H9 (cell line): ENCODE results near the gene MIPEP. TPM values are rescaled to one million over a fixed set of nuclear protein-coding genes. Genes with fewer than 3 reads are reported as not detected.

Experiments
- DNase-seq: peaks from one replicate; pipeline ENCODE4 v3.0.0-alpha.2; 2017
- H2AFZ ChIP-seq: one replicate; pipeline ENCODE4 v1.6.1; 2013; ENCODE audit warnings: mild to moderate bottlenecking, low read length, control low read depth, moderate library complexity
- H2AK5ac ChIP-seq: 2 replicates; pipeline ENCODE4 v1.6.1; 2013; ENCODE audit warnings: low read length, control low read depth, mixed read lengths; ENCODE audit not compliant: insufficient read length
- H2BK120ac ChIP-seq: one replicate; pipeline ENCODE4 v1.6.1; 2013; ENCODE audit warnings: low read depth, mild to moderate bottlenecking, low read length, control low read depth, inconsistent platforms; ENCODE audit not compliant: poor library complexity, severe bottlenecking
- H2BK12ac ChIP-seq: 2 replicates; pipeline ENCODE4 v1.6.1; 2013; ENCODE audit warnings: low read length, control low read depth, mixed read lengths, low read depth; ENCODE audit not compliant: insufficient read length
- H2BK15ac ChIP-seq: 2 replicates; pipeline ENCODE4 v1.6.1; 2013; ENCODE audit warnings: low read depth, low read length, control low read depth
- H2BK20ac ChIP-seq: one replicate; pipeline ENCODE4 v1.6.1; 2013; ENCODE audit warnings: low read depth, mild to moderate bottlenecking, low read length, control low read depth, inconsistent platforms; ENCODE audit not compliant: poor library complexity, severe bottlenecking
- H2BK5ac ChIP-seq: 2 replicates; pipeline ENCODE4 v1.6.1; 2013; ENCODE audit warnings: low read length, control low read depth, mixed read lengths; ENCODE audit not compliant: insufficient read length
- H3K14ac ChIP-seq: 2 replicates; pipeline ENCODE4 v1.6.1; 2013; ENCODE audit warnings: low read length, control low read depth; ENCODE audit not compliant: insufficient read depth
- H3K18ac ChIP-seq: 2 replicates; pipeline ENCODE4 v1.6.1; 2013; ENCODE audit warnings: low read depth, mild to moderate bottlenecking, mixed read lengths, low read length, control low read depth; ENCODE audit not compliant: insufficient read length
- H3K23ac ChIP-seq: 2 replicates; pipeline ENCODE4 v1.6.1; 2013; ENCODE audit warnings: low read length, control low read depth, mixed read lengths, low read depth; ENCODE audit not compliant: insufficient read length
- H3K23me2 ChIP-seq: 2 replicates; pipeline ENCODE4 v1.6.1; 2013; ENCODE audit warnings: low read depth, mild to moderate bottlenecking, mixed read lengths, low read length, control low read depth; ENCODE audit not compliant: insufficient read length, poor library complexity, severe bottlenecking
- H3K27ac ChIP-seq: 2 replicates; pipeline ENCODE4 v1.5.1; 2013; ENCODE audit warnings: low read length, control low read depth, mixed read lengths, low read depth; ENCODE audit not compliant: insufficient read length
- H3K27me3 ChIP-seq: 2 replicates; pipeline ENCODE4 v1.6.1; 2013; ENCODE audit warnings: low read length, control low read depth, inconsistent platforms; ENCODE audit not compliant: insufficient read depth
- H3K4ac ChIP-seq: 2 replicates; pipeline ENCODE4 v1.6.1; 2013; ENCODE audit warnings: low read depth, mild to moderate bottlenecking, control low read depth, inconsistent platforms, low read length, moderate library complexity
- H3K4me1 ChIP-seq: 2 replicates; pipeline ENCODE4 v1.6.1; 2013; ENCODE audit warnings: low read length, control low read depth, inconsistent platforms; ENCODE audit not compliant: insufficient read depth
- H3K4me2 ChIP-seq: 2 replicates; pipeline ENCODE4 v1.6.1; 2013; ENCODE audit warnings: low read length, control low read depth, mixed read lengths; ENCODE audit not compliant: insufficient read length, insufficient read depth
- H3K56ac ChIP-seq: 2 replicates; pipeline ENCODE4 v1.6.1; 2013; ENCODE audit warnings: low read depth, mild to moderate bottlenecking, mixed read lengths, low read length, control low read depth; ENCODE audit not compliant: insufficient read length
- H3K79me1 ChIP-seq: 2 replicates; pipeline ENCODE4 v1.6.1; 2013; ENCODE audit warnings: low read depth, mild to moderate bottlenecking, moderate library complexity, low read length, control low read depth, inconsistent platforms; ENCODE audit not compliant: insufficient read depth, poor library complexity, severe bottlenecking
- H3K79me2 ChIP-seq: 2 replicates; pipeline ENCODE4 v1.6.1; 2013; ENCODE audit warnings: low read length, control low read depth, inconsistent platforms; ENCODE audit not compliant: insufficient read depth
- H3K9ac ChIP-seq: 2 replicates; pipeline ENCODE4 v1.6.1; 2013; ENCODE audit warnings: low read length, control low read depth, mixed read lengths; ENCODE audit not compliant: insufficient read length; ENCODE audit errors: extremely low read depth
- H3K9me3 ChIP-seq: one replicate; pipeline ENCODE4 v1.6.1; 2013; ENCODE audit warnings: low read depth, low read length, inconsistent platforms; ENCODE audit not compliant: control insufficient read depth
- H3T11ph ChIP-seq: one replicate; pipeline ENCODE4 v1.6.1; 2013; ENCODE audit warnings: mild to moderate bottlenecking, low read length, control low read depth, inconsistent platforms
- H4K20me1 ChIP-seq: one replicate; pipeline ENCODE4 v1.6.1; 2013; ENCODE audit not compliant: control insufficient read depth, insufficient read length, insufficient read depth
- H4K5ac ChIP-seq: 2 replicates; pipeline ENCODE4 v1.6.1; 2013; ENCODE audit warnings: low read depth, mild to moderate bottlenecking, mixed read lengths, low read length, control low read depth; ENCODE audit not compliant: insufficient read length
- H4K8ac ChIP-seq: replicated peaks from 2 replicates; pipeline ENCODE4 v1.6.1; 2013; ENCODE audit warnings: low read length, control low read depth, mixed read lengths, low read depth; ENCODE audit not compliant: insufficient read length
- H4K91ac ChIP-seq: 2 replicates; pipeline ENCODE4 v1.6.1; 2013; ENCODE audit warnings: low read depth, mild to moderate bottlenecking, moderate library complexity, mixed read lengths, low read length, control low read depth; ENCODE audit not compliant: insufficient read length
- H3K27ac Mint-ChIP-seq, 3 experiments: 2 replicates in 2 of 3; 3 replicates in 1 of 3; pipeline ENCODE4 v1.8.0; 2020 to 2021; ENCODE audit warnings: mixed read lengths in 3 of 3, mild to moderate bottlenecking in 1 of 3, moderate library complexity in 1 of 3
- H3K27me3 Mint-ChIP-seq: 2 replicates; pipeline ENCODE4 v1.8.0; 2021; ENCODE audit warnings: low read depth, mild to moderate bottlenecking, moderate library complexity, mixed read lengths
- H3K36me3 Mint-ChIP-seq, 3 experiments: 2 replicates in 2 of 3; 3 replicates in 1 of 3; pipeline ENCODE4 v1.8.0; 2020 to 2021; ENCODE audit warnings: low read depth in 3 of 3, mixed read lengths in 3 of 3; ENCODE audit not compliant: insufficient read depth in 1 of 3
- H3K4me1 Mint-ChIP-seq, 2 experiments: 2 replicates each; pipeline ENCODE4 v1.8.0; 2020; ENCODE audit warnings: mixed read lengths in 2 of 2
- H3K4me3 Mint-ChIP-seq, 2 experiments: 2 replicates in 1 of 2; 3 replicates in 1 of 2; pipeline ENCODE4 v1.8.0; 2020 to 2021; ENCODE audit warnings: mild to moderate bottlenecking in 2 of 2, mixed read lengths in 2 of 2, moderate library complexity in 1 of 2
- H3K9me3 Mint-ChIP-seq, 2 experiments: 2 replicates in 1 of 2; 3 replicates in 1 of 2; pipeline ENCODE4 v1.8.0; 2020; ENCODE audit warnings: mild to moderate bottlenecking in 2 of 2, mixed read lengths in 2 of 2, moderate library complexity in 1 of 2
- CTCF ChIP-seq: fragments of 200-600 bp; sonication (generic); conservative IDR thresholded peaks from 3 replicates; pipeline ENCODE4 v1.8.0; 2021; ENCODE audit warnings: antibody characterized with exemption, mild to moderate bottlenecking
- WGBS: extraction: QIAGEN DNeasy Blood & Tissue Kit; methylation state at CpG from one replicate; pipeline ENCODE4 v1.1.7; 2013; ENCODE audit warnings: missing lambda C conversion rate, low lambda C conversion rate, mixed read lengths; ENCODE audit not compliant: insufficient read length; ENCODE audit errors: extremely low coverage; 5-methylcytosine and 5-hydroxymethylcytosine counted together
- long read RNA-seq: library from polyadenylated mRNA; unstranded; transcript quantifications from one replicate; pipeline ENCODE4 v2.0.0, GENCODE V29; 2020
- total RNA-seq: library from RNA; stranded (reverse); gene quantifications from 2 replicates; pipeline ENCODE4 v1.2.1, GENCODE V29; 2021

MIPEP gene
- total RNA-seq = 18.5 and 19.5 TPM in 2 replicates
- long read RNA-seq, transcript MIPEP-201 (19 exons, 2,400 nt) = major isoform, 142 of 171 reads
- long read RNA-seq, partial matches to known transcripts = 6 of 171 reads
- long read RNA-seq, other reads (novel, unspliced or antisense) = 23 of 171 reads

GRCh38 chr13:23888658-23889614, at the start of gene MIPEP:
MIPEP (minus strand) TSS chr13:23889400; CDS start chr13:23889320, 80 bp downstream.
- H3K14ac ChIP-seq = no peak within 1 kb of the TSS
- no CpG with 5 or more reads among the region's 75 CpGs for WGBS
- no peak within 1 kb of the TSS for H2BK15ac ChIP-seq
- Mint-ChIP-seq H3K36me3 (peaks cover 2 to 10% (median 7%) of the 10 kb centered on the region in 3 experiments; a peak in 6 of 7 replicates), H3K9me3 (no peaks in the 10 kb centered on the region), H3K27me3 (no peaks in the 10 kb centered on the region), H3K4me1 (peaks cover 15 to 18% of the 10 kb centered on the region in 2 experiments), H3K4me3 (peak within 1 kb of the TSS; percentile 86 to 87), H3K27ac (peak within 1 kb of the TSS in 1 of 3 experiments; percentile 31; a peak in 1 of 7 replicates)
- H3K27ac ChIP-seq = no peak within 1 kb of the TSS
- DNase-seq = peak; percentile 96
- H4K91ac ChIP-seq = no peak within 1 kb of the TSS
- no peak within 1 kb of the TSS for H3K4ac ChIP-seq
- no peak within 1 kb of the TSS for H3K56ac ChIP-seq
- no peaks in the 10 kb centered on the region for H3K79me1 ChIP-seq
- H3K4me1 ChIP-seq = no peaks in the 10 kb centered on the region
- no peak within 1 kb of the TSS for H2AK5ac ChIP-seq
- no peaks in the 10 kb centered on the region for H4K20me1 ChIP-seq
- peaks cover 6% of the 10 kb centered on the region for H3K23me2 ChIP-seq
- no peak within 1 kb of the TSS for H2BK12ac ChIP-seq
- no peak within 1 kb of the TSS for H2BK5ac ChIP-seq
- no peak within 1 kb of the TSS for H2AFZ ChIP-seq
- peak within 1 kb of the TSS; percentile 87 for H3K4me2 ChIP-seq
- peak; percentile 82 for TF ChIP-seq CTCF
- H2BK120ac ChIP-seq = no peak within 1 kb of the TSS
- no peaks in the 10 kb centered on the region for H3K9me3 ChIP-seq
- no peak within 1 kb of the TSS for H3K23ac ChIP-seq
- H3T11ph ChIP-seq = no peak within 1 kb of the TSS
- no peak within 1 kb of the TSS for H4K5ac ChIP-seq
- H3K9ac ChIP-seq = peak within 1 kb of the TSS; percentile 61
- H3K27me3 ChIP-seq = no peaks in the 10 kb centered on the region
- H4K8ac ChIP-seq = no peak within 1 kb of the TSS
- H3K18ac ChIP-seq = peak within 1 kb of the TSS; percentile 9
- H3K79me2 ChIP-seq = no peaks in the 10 kb centered on the region
- no peak within 1 kb of the TSS for H2BK20ac ChIP-seq
